Measurements from ENCODE around the gene RTL1.

RTL1 gene

GRCh38 chr14:100866666-100867630 is 36.6 kb downstream of the RTL1 start:
- TF ChIP-seq, protein P1, sequence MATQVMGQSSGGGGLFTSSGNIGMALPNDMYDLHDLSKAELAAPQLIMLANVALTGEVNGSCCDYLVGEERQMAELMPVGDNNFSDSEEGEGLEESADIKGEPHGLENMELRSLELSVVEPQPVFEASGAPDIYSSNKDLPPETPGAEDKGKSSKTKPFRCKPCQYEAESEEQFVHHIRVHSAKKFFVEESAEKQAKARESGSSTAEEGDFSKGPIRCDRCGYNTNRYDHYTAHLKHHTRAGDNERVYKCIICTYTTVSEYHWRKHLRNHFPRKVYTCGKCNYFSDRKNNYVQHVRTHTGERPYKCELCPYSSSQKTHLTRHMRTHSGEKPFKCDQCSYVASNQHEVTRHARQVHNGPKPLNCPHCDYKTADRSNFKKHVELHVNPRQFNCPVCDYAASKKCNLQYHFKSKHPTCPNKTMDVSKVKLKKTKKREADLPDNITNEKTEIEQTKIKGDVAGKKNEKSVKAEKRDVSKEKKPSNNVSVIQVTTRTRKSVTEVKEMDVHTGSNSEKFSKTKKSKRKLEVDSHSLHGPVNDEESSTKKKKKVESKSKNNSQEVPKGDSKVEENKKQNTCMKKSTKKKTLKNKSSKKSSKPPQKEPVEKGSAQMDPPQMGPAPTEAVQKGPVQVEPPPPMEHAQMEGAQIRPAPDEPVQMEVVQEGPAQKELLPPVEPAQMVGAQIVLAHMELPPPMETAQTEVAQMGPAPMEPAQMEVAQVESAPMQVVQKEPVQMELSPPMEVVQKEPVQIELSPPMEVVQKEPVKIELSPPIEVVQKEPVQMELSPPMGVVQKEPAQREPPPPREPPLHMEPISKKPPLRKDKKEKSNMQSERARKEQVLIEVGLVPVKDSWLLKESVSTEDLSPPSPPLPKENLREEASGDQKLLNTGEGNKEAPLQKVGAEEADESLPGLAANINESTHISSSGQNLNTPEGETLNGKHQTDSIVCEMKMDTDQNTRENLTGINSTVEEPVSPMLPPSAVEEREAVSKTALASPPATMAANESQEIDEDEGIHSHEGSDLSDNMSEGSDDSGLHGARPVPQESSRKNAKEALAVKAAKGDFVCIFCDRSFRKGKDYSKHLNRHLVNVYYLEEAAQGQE (IDR thresholded peaks at IDR 0.05; ENCODE audit: insufficient read depth in 1 of 2, low read depth in 2 of 2, low read length in 2 of 2): no peak
- TF ChIP-seq POLR2AphosphoS5 (IDR thresholded peaks at IDR 0.05; ENCODE audit: low read depth, low read length) (no peak), FOXP2 (optimal IDR thresholded peaks at IDR 0.05; ENCODE audit: borderline replicate concordance, extremely low read depth, extremely low read length, insufficient read depth) (no peak), TAF1 (IDR thresholded peaks at IDR 0.05; ENCODE audit: borderline replicate concordance, insufficient read depth, low read length) (no peak), SIN3A (IDR thresholded peaks at IDR 0.05; ENCODE audit: borderline replicate concordance, insufficient read depth, low read length) (no peak)

- TF ChIP-seq POLR2AphosphoS5 (IDR thresholded peaks at IDR 0.05; ENCODE audit: low read depth, low read length): no peak
- no peak for TF ChIP-seq FOXP2 (optimal IDR thresholded peaks at IDR 0.05; ENCODE audit: borderline replicate concordance, extremely low read depth, extremely low read length, insufficient read depth)
- TF ChIP-seq SIN3A (IDR thresholded peaks at IDR 0.05; ENCODE audit: borderline replicate concordance, insufficient read depth, low read length): no peak
- no peak for TF ChIP-seq TAF1 (IDR thresholded peaks at IDR 0.05; ENCODE audit: borderline replicate concordance, insufficient read depth, low read length)
- TF ChIP-seq, protein P1 (IDR thresholded peaks at IDR 0.05; ENCODE audit: insufficient read depth in 1 of 2, low read depth in 2 of 2, low read length in 2 of 2): no peak
Observed at GRCh38 chr14:100865682-100866591, 37.6 kb downstream of the RTL1 start.

GRCh38 chr14:100864960-100865681 is 38.4 kb downstream of the RTL1 start:
- TF ChIP-seq FOXP2 (optimal IDR thresholded peaks at IDR 0.05; ENCODE audit: borderline replicate concordance, extremely low read depth, extremely low read length, insufficient read depth) (no peak), POLR2AphosphoS5 (IDR thresholded peaks at IDR 0.05; ENCODE audit: low read depth, low read length) (no peak), SIN3A (IDR thresholded peaks at IDR 0.05; ENCODE audit: borderline replicate concordance, insufficient read depth, low read length) (no peak), TAF1 (IDR thresholded peaks at IDR 0.05; ENCODE audit: borderline replicate concordance, insufficient read depth, low read length) (no peak)
- TF ChIP-seq, protein P1 (IDR thresholded peaks at IDR 0.05; ENCODE audit: insufficient read depth in 1 of 2, low read depth in 2 of 2, low read length in 2 of 2): no peak

- TF ChIP-seq TAF1 (IDR thresholded peaks at IDR 0.05; ENCODE audit: borderline replicate concordance, insufficient read depth, low read length) (no peak), POLR2AphosphoS5 (IDR thresholded peaks at IDR 0.05; ENCODE audit: low read depth, low read length) (no peak), FOXP2 (optimal IDR thresholded peaks at IDR 0.05; ENCODE audit: borderline replicate concordance, extremely low read depth, extremely low read length, insufficient read depth) (no peak), SIN3A (IDR thresholded peaks at IDR 0.05; ENCODE audit: borderline replicate concordance, insufficient read depth, low read length) (no peak)
- TF ChIP-seq, protein P1 (IDR thresholded peaks at IDR 0.05; ENCODE audit: insufficient read depth in 1 of 2, low read depth in 2 of 2, low read length in 2 of 2): no peak
Observed at GRCh38 chr14:100864206-100864605, 39.3 kb downstream of the RTL1 start.
